Spleen (tissue), 7 donors: ENCODE results near the gene HSF2BP.

Experiments used
- POLR2A ChIP-seq, 3 donors: fragments of 450-650 bp; IDR thresholded peaks; one replicate each; pipeline ENCODE4 v1.5.1; 2017; ENCODE audit warnings: antibody characterized with exemption in 3 of 3, mild to moderate bottlenecking in 1 of 3
- POLR2AphosphoS5 ChIP-seq, 3 donors: sonication (generic); formaldehyde crosslinking; IDR thresholded peaks; one replicate each; pipeline ENCODE4 v1.5.1; 2017; ENCODE audit warnings: antibody characterized with exemption in 3 of 3
- TF ChIP-seq, protein P1 (sequence below), 11 experiments: fragments of 200-600 bp in 7 of 11; fragments of 450-650 bp in 4 of 11; sonication (generic) in 4 of 11; IDR thresholded peaks in 8 of 11; conservative IDR thresholded peaks in 3 of 11; 1 replicate in 7 of 11; 2 replicates in 4 of 11; pipeline versions ENCODE4 v1.4.0 to v1.8.0; 2016 to 2021; ENCODE audit warnings: antibody characterized with exemption in 11 of 11, inconsistent platforms in 4 of 11, mild to moderate bottlenecking in 1 of 11
- donor health status: DM: no; HTN: no; CAD: no; lungs with moderate emphysema.
- donor health status: DM: no; HTN: no; CAD: no.
- donor health status: DM: no; HTN: no; CAD: no.

DNA sequence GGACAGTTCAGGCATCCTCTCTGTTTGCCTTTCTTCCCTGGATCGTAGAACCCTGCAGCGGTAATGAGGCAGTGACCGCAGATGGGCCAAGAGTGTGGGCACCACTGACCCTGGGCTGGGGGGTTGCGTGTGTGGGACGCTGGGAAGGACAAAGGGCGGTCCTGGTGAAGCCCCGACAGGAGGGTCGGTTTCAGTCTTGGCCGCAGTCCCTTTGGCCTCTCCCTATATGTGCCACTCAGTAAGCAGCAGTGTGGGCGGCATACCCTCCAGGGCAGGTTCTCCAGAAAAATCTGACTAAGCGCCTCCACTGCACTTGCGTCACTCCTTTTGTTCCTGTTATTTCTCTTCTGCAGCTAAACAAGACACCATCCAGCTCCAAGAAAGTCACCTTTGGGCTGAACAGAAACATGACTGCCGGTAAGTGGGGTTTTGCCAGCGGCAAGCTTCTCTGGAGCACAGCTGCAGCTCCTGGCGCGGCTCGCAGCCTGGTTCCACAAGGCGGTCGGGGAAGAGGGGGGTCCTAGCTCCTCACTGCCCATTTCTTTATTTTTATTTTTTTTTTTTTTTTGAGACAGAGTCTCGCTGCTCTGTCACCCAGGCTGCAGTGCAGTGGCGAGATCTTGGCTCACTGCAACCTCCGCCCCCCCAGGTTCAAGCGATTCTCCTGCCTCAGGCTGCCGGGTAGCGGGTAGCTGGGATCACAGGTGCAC lies 32.0 kb upstream of the HSF2BP start:
- TF ChIP-seq, protein P1, sequence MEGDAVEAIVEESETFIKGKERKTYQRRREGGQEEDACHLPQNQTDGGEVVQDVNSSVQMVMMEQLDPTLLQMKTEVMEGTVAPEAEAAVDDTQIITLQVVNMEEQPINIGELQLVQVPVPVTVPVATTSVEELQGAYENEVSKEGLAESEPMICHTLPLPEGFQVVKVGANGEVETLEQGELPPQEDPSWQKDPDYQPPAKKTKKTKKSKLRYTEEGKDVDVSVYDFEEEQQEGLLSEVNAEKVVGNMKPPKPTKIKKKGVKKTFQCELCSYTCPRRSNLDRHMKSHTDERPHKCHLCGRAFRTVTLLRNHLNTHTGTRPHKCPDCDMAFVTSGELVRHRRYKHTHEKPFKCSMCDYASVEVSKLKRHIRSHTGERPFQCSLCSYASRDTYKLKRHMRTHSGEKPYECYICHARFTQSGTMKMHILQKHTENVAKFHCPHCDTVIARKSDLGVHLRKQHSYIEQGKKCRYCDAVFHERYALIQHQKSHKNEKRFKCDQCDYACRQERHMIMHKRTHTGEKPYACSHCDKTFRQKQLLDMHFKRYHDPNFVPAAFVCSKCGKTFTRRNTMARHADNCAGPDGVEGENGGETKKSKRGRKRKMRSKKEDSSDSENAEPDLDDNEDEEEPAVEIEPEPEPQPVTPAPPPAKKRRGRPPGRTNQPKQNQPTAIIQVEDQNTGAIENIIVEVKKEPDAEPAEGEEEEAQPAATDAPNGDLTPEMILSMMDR (IDR thresholded peaks at IDR 0.05 in 8 of 11, conservative IDR thresholded peaks at IDR 0.05 in 3 of 11): no peak
- no peak for TF ChIP-seq POLR2AphosphoS5 (IDR thresholded peaks at IDR 0.05)
- no peak for TF ChIP-seq POLR2A (IDR thresholded peaks at IDR 0.05)
